GM21737 (cell line): ENCODE measurements around the gene PCDH17.

ENCODE experiments used
- ATAC-seq: cut with Tn5 transposase; IDR thresholded peaks from one replicate; pipeline ENCODE4 v1.9.1; 2021; ENCODE audit warnings: mild to moderate bottlenecking, moderate library complexity; ENCODE audit not compliant: unreplicated experiment

Gene PCDH17

DNA sequence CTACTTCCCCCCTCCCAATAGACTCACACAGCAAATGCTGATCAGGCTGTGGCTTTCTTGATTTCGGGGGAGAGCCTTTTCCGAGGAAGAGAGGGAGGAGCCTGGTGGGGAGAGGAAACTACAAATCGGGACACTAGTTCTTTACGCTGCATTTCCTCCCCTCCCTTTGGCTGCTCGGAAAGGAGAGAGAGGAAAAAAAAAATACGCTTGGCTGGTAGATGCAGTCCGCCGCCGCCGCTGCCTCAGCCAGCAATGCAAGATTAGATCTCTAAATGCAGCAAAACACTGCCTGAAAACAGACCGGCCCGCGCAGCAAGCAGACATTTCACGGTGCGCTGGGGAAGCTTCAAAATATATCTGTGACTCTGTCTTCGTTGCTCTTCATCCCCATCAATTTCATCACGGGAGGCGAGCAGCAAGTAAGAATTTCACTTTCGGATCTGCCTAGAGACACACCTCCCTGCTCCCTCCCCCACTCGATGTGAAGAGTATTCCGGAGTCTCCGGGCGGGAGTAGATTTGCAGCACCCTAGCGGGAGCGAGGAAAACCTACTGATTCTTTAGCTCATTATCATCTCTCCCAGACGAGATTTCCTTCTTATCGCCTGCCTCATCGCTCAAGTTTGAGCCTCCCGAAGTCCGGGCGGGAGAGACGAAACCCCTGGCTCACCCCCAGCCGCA lies at the start of gene PCDH17:
PCDH17 (plus strand) TSS at position 149 of the 680 bp plus-strand sequence. CDS start 803 bp downstream, outside the sequence.
- ATAC-seq, result no peak

DNA sequence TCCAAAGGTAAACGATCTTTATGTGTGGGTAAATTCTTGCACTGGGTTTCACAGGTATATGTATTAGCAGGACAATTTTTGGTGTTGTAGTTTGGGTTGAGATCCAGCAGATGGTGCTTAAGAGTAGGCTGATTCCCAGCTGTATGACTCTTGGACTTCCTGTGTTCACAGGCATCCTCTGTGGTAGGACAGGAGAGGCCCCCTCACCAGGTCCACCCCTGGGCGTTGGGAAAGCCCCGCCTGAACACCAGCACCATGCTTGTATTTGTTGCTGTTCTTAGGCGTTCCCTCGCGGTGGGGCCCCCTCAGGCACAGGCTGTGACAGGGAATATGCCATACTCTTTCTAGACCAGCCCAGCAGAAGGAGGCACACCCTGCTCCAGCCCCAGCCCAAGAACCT lies 49.5 kb upstream of the PCDH17 start:
- ATAC-seq, result no peak

GRCh38 chr13:57583529-57583928 lies 48.0 kb upstream of the PCDH17 start:
- ATAC-seq, result no peak

GRCh38 chr13:57588639-57589038 lies 42.9 kb upstream of the PCDH17 start:
- no peak for ATAC-seq

GRCh38 chr13:57595775-57596174 lies 35.8 kb upstream of the PCDH17 start:
- no peak for ATAC-seq

DNA sequence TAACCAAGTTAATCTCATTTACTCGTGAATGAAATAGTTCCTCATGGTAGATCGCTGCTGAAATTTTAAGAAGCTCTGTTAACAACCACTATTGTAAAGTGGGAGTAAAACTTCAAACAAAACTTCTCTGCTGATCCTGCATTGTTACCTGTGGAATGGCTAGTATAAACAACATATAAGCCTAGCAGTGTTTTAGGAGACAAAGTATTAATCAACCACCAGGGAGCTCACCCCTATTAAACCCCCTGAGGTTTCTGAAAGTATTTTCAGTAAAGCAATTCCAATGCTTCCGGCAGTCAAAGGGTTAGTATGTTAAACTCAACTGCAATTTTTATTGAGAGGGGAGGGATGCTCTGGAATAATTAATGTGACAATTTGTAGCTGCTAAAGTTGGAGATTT lies 30.0 kb upstream of the PCDH17 start:
- no peak for ATAC-seq

- no peak for ATAC-seq
Measured at GRCh38 chr13:57604442-57604841, 27.1 kb upstream of the PCDH17 start.

GRCh38 chr13:57611969-57612368 lies 19.6 kb upstream of the PCDH17 start:
- no peak for ATAC-seq

DNA sequence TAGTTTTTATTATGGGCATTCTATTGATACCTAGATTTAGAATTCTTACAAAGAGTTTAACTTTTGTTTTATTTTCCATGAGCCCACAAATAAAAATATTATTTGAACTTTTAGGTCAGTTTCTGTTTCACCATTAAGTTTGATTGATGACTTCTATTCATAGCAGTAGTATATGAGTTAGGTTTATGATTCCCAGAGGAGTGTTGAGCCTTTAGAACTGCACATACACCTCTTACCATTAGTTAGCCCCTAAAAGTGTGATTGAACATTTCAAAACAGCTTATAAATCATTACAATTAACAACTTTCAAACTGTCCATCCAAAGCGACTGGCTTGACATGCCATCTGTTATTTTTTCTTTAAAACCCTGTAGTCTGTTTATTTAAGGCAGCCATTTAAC lies 19.0 kb upstream of the PCDH17 start:
- no peak for ATAC-seq

GRCh38 chr13:57624565-57625435 lies 6.7 kb upstream of the PCDH17 start:
- no peak for ATAC-seq

DNA sequence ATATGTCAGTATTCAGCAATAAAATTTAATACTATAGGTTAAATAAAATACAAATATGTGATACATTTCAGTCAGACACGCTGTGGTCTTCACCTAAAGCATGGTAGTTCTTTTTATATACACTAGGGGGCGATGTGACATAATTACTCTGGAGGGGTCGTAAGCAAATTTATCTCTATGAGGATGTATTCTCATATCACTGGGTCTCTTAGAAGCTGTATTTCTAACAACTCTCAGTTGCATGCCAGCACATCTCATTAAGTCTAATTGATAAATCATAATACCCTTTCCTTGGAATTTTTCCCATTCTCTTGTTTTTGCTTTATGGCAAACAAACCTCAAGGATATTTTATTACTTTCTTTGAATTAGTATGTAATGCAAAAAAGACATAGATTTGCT lies 3.9 kb upstream of the PCDH17 start:
- no peak for ATAC-seq

DNA sequence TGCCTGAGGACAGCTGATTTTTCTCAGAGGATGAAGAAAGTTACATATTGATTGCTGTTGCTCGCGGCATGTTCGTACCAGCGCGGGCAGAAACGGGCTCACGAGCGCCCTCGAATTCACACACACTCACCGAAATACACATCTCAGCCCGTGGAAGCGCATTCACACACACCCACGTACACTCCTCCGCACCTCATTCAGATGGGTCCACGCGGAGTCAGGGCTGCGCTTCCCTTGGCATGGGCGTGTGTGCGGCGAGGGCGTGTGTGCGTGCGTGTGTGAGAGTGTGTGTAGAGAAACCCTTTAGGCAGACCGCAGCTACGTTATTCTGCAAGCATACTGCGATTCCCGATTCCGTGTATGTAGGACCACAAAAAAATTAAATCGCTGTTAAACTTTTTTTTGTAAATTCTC lies 2.1 kb upstream of the PCDH17 start:
- ATAC-seq, result no peak

GRCh38 chr13:57629821-57630235 lies 1.7 kb upstream of the PCDH17 start:
- ATAC-seq, result no peak

DNA sequence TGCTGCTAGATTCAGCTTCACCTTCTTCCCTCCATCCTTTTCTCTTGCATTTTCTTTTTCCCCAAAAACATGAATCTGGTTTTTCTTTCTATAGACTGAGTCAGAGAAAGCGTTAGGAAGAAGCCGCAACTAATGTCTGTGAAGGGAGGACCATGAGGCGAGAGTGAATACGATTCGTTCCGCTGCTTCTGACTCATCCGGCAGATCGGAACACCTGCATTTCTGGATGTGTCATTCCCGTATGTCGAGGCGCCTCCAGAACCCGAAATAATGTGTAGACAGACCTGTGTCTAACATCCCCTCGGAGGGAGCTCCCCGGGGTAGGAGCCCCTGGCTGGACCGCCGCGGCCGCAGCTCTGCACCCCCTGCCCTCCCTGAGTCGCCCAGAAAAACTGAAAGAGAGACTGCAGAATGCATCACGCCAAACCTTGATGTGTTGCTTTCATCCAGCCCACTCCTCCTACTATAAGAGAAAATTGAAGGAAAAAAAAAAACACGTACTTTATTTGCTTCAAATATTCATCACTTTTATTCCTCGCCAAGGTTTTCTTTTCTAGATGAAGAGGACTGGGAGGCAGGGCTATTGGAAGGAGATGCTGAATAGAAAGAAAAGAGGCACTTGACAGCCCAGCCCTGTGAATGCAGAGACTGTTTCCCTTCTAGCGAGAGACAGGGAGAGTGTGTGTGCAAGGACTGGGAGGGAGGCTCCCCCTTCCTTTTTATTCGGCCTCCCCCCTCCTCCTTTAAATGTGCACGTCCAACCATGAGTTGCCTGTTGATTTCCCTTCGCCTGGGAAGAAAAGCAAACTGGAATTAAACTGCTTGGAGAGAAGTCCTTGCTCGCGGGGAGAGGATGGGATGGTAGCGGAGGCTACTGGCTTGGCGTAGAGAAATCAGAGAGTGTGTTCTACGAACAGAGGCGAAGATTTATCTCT lies 616 bp upstream of the PCDH17 start:
- no peak for ATAC-seq

DNA sequence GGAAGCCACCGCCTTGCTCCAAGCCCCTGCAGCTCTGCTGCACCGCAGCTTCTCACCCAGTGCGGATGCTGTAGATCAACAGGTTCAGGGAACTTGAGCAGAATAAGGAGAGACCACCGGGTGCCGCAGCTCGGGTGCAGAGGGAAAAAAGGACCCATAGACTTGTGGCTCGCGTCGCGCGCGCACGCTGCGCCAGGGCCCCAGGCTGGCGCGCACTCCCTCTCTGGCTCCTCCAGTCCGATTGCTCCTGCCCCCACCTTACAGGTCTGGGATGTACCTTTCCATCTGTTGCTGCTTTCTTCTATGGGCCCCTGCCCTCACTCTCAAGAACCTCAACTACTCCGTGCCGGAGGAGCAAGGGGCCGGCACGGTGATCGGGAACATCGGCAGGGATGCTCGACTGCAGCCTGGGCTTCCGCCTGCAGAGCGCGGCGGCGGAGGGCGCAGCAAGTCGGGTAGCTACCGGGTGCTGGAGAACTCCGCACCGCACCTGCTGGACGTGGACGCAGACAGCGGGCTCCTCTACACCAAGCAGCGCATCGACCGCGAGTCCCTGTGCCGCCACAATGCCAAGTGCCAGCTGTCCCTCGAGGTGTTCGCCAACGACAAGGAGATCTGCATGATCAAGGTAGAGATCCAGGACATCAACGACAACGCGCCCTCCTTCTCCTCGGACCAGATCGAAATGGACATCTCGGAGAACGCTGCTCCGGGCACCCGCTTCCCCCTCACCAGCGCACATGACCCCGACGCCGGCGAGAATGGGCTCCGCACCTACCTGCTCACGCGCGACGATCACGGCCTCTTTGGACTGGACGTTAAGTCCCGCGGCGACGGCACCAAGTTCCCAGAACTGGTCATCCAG lies 964 bp downstream of the PCDH17 start:
- ATAC-seq, result no peak

- ATAC-seq, result no peak
Measured at GRCh38 chr13:57633141-57633949, 1.8 kb downstream of the PCDH17 start.

DNA sequence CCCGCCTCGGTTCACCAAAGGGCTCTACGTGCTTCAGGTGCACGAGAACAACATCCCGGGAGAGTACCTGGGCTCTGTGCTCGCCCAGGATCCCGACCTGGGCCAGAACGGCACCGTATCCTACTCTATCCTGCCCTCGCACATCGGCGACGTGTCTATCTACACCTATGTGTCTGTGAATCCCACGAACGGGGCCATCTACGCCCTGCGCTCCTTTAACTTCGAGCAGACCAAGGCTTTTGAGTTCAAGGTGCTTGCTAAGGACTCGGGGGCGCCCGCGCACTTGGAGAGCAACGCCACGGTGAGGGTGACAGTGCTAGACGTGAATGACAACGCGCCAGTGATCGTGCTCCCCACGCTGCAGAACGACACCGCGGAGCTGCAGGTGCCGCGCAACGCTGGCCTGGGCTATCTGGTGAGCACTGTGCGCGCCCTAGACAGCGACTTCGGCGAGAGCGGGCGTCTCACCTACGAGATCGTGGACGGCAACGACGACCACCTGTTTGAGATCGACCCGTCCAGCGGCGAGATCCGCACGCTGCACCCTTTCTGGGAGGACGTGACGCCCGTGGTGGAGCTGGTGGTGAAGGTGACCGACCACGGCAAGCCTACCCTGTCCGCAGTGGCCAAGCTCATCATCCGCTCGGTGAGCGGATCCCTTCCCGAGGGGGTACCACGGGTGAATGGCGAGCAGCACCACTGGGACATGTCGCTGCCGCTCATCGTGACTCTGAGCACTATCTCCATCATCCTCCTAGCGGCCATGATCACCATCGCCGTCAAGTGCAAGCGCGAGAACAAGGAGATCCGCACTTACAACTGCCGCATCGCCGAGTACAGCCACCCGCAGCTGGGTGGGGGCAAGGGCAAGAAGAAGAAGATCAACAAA lies 2.6 kb downstream of the PCDH17 start:
- no peak for ATAC-seq

DNA sequence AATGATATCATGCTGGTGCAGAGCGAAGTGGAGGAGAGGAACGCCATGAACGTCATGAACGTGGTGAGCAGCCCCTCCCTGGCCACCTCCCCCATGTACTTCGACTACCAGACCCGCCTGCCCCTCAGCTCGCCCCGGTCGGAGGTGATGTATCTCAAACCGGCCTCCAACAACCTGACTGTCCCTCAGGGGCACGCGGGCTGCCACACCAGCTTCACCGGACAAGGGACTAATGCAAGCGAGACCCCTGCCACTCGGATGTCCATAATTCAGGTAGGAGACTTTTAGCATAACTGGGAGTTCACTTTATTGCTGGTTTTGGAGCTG lies 3.3 kb downstream of the PCDH17 start:
- no peak for ATAC-seq
